Gastrocnemius medialis (tissue), 4 donors: ENCODE measurements around the gene TUBA3E. TPM values are rescaled to one million over a fixed set of nuclear protein-coding genes. Genes with fewer than 3 reads are reported as not detected.
"Not testable (repeated sequence)": the region's sequence is repeated elsewhere in the genome, so short reads cannot be mapped to it uniquely, and the experiment has no call there.

Experiments used
- ATAC-seq, 2 donors: fragments of 150-250 bp; one replicate each; pipeline ENCODE4 v1.9.1; 2016
- DNase-seq, 2 donors: peaks; one replicate each; pipeline ENCODE4 v3.0.0-alpha.2; 2019
- H3K27ac ChIP-seq, 4 donors: fragments of 200-600 bp; sonication (generic); 1 replicate in 1 of 4; 2 replicates in 3 of 4; pipeline ENCODE4 v1.5.1; 2016 to 2018; ENCODE audit warnings: mild to moderate bottlenecking in 2 of 4, moderate library complexity in 1 of 4
- H3K27me3 ChIP-seq, 3 donors: fragments of 200-600 bp; sonication (generic) in 2 of 3; 1 replicate in 1 of 3; 2 replicates in 2 of 3; pipeline versions ENCODE4 v1.5.1 to v1.6.0; 2016 to 2019; ENCODE audit warnings: mild to moderate bottlenecking in 1 of 3, moderate library complexity in 1 of 3
- H3K36me3 ChIP-seq, 2 donors: fragments of 200-600 bp; sonication (generic) in 1 of 2; one replicate each; pipeline ENCODE4 v1.5.1; 2017 to 2018
- H3K4me1 ChIP-seq, 2 donors: fragments of 200-600 bp; sonication (generic) in 1 of 2; one replicate each; pipeline ENCODE4 v1.5.1; 2016 to 2017; ENCODE audit warnings: mild to moderate bottlenecking in 2 of 2
- H3K4me3 ChIP-seq, 4 donors: fragments of 200-600 bp; sonication (generic) in 3 of 4; 1 replicate in 1 of 4; 2 replicates in 3 of 4; pipeline ENCODE4 v1.5.1; 2016 to 2019; ENCODE audit warnings: mild to moderate bottlenecking in 2 of 4
- H3K9me3 ChIP-seq, 3 donors: fragments of 200-600 bp; sonication (generic) in 2 of 3; 1 replicate in 1 of 3; 2 replicates in 2 of 3; pipeline ENCODE4 v1.5.1; 2016 to 2019
- POLR2A ChIP-seq, 2 donors: fragments of 450-650 bp; IDR thresholded peaks; one replicate each; pipeline ENCODE4 v1.6.1; 2017; ENCODE audit warnings: antibody characterized with exemption in 2 of 2, mild to moderate bottlenecking in 2 of 2, moderate library complexity in 2 of 2
- in situ Hi-C, 4 donors: fragments of 200-750 bp; cut with MboI; loops; one replicate each; pipeline versions ENCODE4 v1.15.0 to v1.8.0; 2017; ENCODE audit warnings: low sequenced_read_pairs in 4 of 4
- intact Hi-C: fragments of 100-400 bp; cut with DNase I; formaldehyde crosslinking; loops from one replicate; pipeline ENCODE4 v1.15.1; 2023; ENCODE audit warnings: low total_unique reads
- total RNA-seq, 4 donors: library from RNA; depleted of rRNA; stranded (reverse); fragments of >200 nt; gene quantifications; one replicate each; pipeline versions ENCODE4 v1.1.0 to v1.2.3, GENCODE V29; 2016
- TF ChIP-seq, protein P1 (sequence below), 5 experiments: fragments of 450-650 bp in 3 of 5; fragments of 200-600 bp in 2 of 5; sonication (generic) in 2 of 5; IDR thresholded peaks in 4 of 5; conservative IDR thresholded peaks in 1 of 5; 1 replicate in 4 of 5; 2 replicates in 1 of 5; pipeline ENCODE4 v1.5.1; 2016 to 2019; ENCODE audit warnings: antibody characterized with exemption in 5 of 5, mild to moderate bottlenecking in 3 of 5, moderate library complexity in 3 of 5

TUBA3E gene
- total RNA-seq, 4 donors from 2014 or later: not detected

DNA sequence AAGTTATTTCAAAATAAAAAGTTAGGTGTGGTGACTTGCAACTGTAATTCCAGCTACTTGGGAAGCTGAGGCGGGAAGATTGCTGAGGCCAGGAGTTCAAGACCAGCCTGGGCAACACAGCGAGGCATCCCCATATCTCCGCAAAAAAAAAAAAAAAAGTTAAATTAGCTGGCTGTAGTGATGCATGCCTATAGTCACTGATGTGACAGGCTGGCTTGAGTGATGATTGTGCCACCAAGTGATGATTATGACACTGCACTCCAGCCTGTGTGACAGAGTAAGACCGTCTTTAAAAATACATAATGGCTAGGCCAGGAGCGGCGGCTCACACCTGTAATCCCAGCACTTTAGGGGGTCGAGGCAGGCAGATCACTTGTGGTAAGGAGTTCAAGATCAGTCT lies 28.3 kb downstream of the TUBA3E start:
- intact Hi-C loops (no loop called here), in situ Hi-C loops (no loop called here)
- Histone ChIP-seq H3K9me3 (no peaks in the 10 kb centered on the region), H3K4me1 (no peaks in the 10 kb centered on the region), H3K27ac (no peak overlapping the region), H3K36me3 (peaks cover 0 to 61% of the 10 kb centered on the region in 2 donors), H3K4me3 (no peak overlapping the region), H3K27me3 (no peaks in the 10 kb centered on the region)
- TF ChIP-seq, protein P1, sequence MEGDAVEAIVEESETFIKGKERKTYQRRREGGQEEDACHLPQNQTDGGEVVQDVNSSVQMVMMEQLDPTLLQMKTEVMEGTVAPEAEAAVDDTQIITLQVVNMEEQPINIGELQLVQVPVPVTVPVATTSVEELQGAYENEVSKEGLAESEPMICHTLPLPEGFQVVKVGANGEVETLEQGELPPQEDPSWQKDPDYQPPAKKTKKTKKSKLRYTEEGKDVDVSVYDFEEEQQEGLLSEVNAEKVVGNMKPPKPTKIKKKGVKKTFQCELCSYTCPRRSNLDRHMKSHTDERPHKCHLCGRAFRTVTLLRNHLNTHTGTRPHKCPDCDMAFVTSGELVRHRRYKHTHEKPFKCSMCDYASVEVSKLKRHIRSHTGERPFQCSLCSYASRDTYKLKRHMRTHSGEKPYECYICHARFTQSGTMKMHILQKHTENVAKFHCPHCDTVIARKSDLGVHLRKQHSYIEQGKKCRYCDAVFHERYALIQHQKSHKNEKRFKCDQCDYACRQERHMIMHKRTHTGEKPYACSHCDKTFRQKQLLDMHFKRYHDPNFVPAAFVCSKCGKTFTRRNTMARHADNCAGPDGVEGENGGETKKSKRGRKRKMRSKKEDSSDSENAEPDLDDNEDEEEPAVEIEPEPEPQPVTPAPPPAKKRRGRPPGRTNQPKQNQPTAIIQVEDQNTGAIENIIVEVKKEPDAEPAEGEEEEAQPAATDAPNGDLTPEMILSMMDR (IDR thresholded peaks at IDR 0.05 in 4 of 5, conservative IDR thresholded peaks at IDR 0.05 in 1 of 5): no peak
- no peak for TF ChIP-seq POLR2A (IDR thresholded peaks at IDR 0.05)
- ATAC-seq (no peak), DNase-seq (no peak)

DNA sequence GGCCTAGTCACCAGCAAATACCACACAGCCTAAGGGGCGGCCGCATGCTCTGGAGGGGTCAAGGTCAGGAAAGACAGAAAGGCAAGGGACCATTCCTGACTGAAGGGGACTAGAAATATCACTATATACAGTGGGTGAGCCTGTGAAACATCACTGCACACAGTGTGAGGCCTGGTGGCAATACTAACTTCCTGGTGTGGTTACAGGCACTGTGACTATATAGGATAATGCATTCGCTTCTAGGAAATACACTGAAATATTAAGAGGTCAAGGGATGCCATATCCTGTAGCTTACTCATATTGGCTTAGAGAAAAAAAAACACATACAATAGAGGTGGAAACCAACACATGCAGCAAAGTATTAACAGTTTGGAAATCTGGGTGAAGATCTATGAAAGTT lies 29.1 kb downstream of the TUBA3E start:
- H3K27me3 ChIP-seq, H3K4me1 ChIP-seq, DNase-seq, ATAC-seq, H3K27ac ChIP-seq, H3K9me3 ChIP-seq, in situ Hi-C loops, intact Hi-C loops, H3K4me3 ChIP-seq: not testable (repeated sequence)
- H3K36me3 ChIP-seq: peaks cover 0 to 66% of the 10 kb centered on the region in 2 donors

GRCh38 chr2:130166611-130167010 lies 31.6 kb downstream of the TUBA3E start:
- in situ Hi-C loops, DNase-seq, H3K9me3 ChIP-seq, H3K27ac ChIP-seq, ATAC-seq, H3K4me3 ChIP-seq, H3K4me1 ChIP-seq, H3K27me3 ChIP-seq, intact Hi-C loops: not testable (repeated sequence)
- H3K36me3 ChIP-seq: peaks cover 0 to 64% of the 10 kb centered on the region in 2 donors

DNA sequence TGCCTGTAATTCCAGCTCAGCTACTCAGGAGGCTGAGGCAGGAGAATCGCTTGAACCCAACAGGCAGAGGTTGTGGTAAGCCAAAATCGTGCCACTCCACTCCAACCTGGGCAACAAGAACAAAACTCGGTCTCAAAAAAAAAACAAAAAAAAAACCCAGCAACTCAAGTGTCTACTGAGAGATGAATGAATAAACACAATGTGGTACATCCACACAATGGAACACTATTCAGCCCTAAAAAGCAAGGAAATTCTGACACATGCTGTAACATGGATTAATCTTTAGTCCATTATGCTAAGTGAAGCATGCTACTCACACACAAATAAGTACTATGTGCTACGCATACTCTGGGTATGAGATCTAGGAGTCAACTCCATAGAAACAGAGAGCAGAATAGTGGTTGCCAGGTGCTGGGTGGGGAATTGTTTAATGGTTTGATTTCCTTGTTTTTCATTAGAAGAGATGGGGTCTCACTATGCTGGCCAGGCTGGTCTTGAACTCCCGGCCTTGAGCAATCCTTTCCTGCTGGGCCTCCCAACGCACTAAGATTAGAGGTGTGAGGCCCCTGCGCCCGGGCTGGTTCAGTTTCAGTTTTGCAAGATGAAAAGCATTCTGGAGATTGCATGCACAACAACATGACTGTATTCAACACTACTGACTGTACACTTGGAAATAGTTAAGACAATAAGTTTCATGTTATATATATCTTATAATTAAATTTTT lies 32.8 kb downstream of the TUBA3E start:
- Histone ChIP-seq H3K27ac (no peak overlapping the region), H3K36me3 (peaks cover 0 to 53% of the 10 kb centered on the region in 2 donors), H3K4me3 (no peak overlapping the region), H3K9me3 (no peaks in the 10 kb centered on the region), H3K27me3 (no peaks in the 10 kb centered on the region), H3K4me1 (no peaks in the 10 kb centered on the region)
- no peak for DNase-seq
- intact Hi-C loops: no loop called here
- TF ChIP-seq, protein P1 (IDR thresholded peaks at IDR 0.05 in 4 of 5, conservative IDR thresholded peaks at IDR 0.05 in 1 of 5): no peak
- no peak for TF ChIP-seq POLR2A (IDR thresholded peaks at IDR 0.05)
- in situ Hi-C loops: no loop called here
- no peak for ATAC-seq

DNA sequence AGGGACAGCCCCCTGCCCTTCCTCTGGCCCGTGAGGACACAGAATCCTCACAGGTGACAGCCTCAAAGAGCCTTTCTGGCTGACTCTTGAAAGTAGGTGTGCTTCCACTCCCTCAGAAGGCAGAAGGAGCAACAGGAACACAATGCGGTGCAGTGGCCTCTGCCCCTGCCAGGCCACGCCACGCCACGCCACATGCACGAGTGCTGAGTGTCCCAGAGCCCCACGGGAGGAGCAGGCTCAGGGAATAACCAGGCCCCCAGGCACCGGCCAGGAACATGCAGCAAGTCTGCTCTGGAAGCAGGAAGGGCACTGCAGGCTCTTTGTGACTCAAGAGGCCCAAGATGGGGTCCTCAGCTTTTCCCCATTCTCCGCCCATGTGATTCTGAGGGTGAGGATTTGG lies 35.3 kb downstream of the TUBA3E start:
- H3K27ac ChIP-seq: no peak overlapping the region
- H3K4me3 ChIP-seq: no peak overlapping the region
- in situ Hi-C loops (no loop called here), intact Hi-C loops (no loop called here)
- no peaks in the 10 kb centered on the region for H3K27me3 ChIP-seq
- H3K36me3 ChIP-seq: peaks cover 0 to 58% of the 10 kb centered on the region in 2 donors
- no peaks in the 10 kb centered on the region for H3K9me3 ChIP-seq
- H3K4me1 ChIP-seq: no peaks in the 10 kb centered on the region
- DNase-seq (no peak), ATAC-seq (no peak)
- no peak for TF ChIP-seq POLR2A (IDR thresholded peaks at IDR 0.05)
- TF ChIP-seq, protein P1 (IDR thresholded peaks at IDR 0.05 in 4 of 5, conservative IDR thresholded peaks at IDR 0.05 in 1 of 5): no peak

GRCh38 chr2:130162486-130162885 lies 35.8 kb downstream of the TUBA3E start:
- intact Hi-C loops, DNase-seq, H3K9me3 ChIP-seq, H3K4me3 ChIP-seq, H3K27ac ChIP-seq, H3K27me3 ChIP-seq, H3K4me1 ChIP-seq, ATAC-seq, in situ Hi-C loops: not testable (repeated sequence)
- H3K36me3 ChIP-seq: peaks cover 0 to 53% of the 10 kb centered on the region in 2 donors

GRCh38 chr2:130160838-130161705 lies 37.2 kb downstream of the TUBA3E start:
- H3K27ac ChIP-seq, in situ Hi-C loops, H3K4me3 ChIP-seq, H3K9me3 ChIP-seq, H3K4me1 ChIP-seq, ATAC-seq, DNase-seq, H3K27me3 ChIP-seq, intact Hi-C loops: not testable (repeated sequence)
- H3K36me3 ChIP-seq: peaks cover 0 to 39% of the 10 kb centered on the region in 2 donors
